Stimulated activated CD8-positive, alpha-beta memory T cell treated with anti-CD3 and anti-CD28 coated beads, Interleukin-7, amount 100 ng/mL, for 4 hours (primary cell): ENCODE data around the gene CPA3.

ENCODE experiments used
- DNase-seq, 2 donors: peaks; one replicate each; pipeline ENCODE4 v3.0.0-alpha.2; 2020; ENCODE audit warnings: low read depth in 2 of 2

Gene CPA3

GRCh38 chr3:148916132-148916531, 51.0 kb downstream of the CPA3 start:
- no peak for DNase-seq

GRCh38 chr3:148922467-148922866, 57.4 kb downstream of the CPA3 start:
- no peak for DNase-seq

GRCh38 chr3:148923592-148923991, 58.5 kb downstream of the CPA3 start:
- no peak for DNase-seq

GRCh38 chr3:148924562-148924961, 59.5 kb downstream of the CPA3 start:
- no peak for DNase-seq

- no peak for DNase-seq
Measured at GRCh38 chr3:148925845-148926244, 60.7 kb downstream of the CPA3 start.

- no peak for DNase-seq
Measured at GRCh38 chr3:148930752-148931151, 65.7 kb downstream of the CPA3 start.

- no peak for DNase-seq
Measured at GRCh38 chr3:148931574-148931973, 66.5 kb downstream of the CPA3 start.

- no peak for DNase-seq
Measured at GRCh38 chr3:148932972-148933371, 67.9 kb downstream of the CPA3 start.

- no peak for DNase-seq
Measured at GRCh38 chr3:148937467-148938255, 72.6 kb downstream of the CPA3 start.

- no peak for DNase-seq
Measured at GRCh38 chr3:148938306-148938705, 73.2 kb downstream of the CPA3 start.

GRCh38 chr3:148938936-148939335, 73.8 kb downstream of the CPA3 start:
- DNase-seq: no peak

GRCh38 chr3:148940983-148941382, 75.9 kb downstream of the CPA3 start:
- no peak for DNase-seq

- no peak for DNase-seq
Measured at GRCh38 chr3:148943506-148944205, 78.6 kb downstream of the CPA3 start.

- DNase-seq: no peak
Measured at GRCh38 chr3:148945116-148945515, 80.0 kb downstream of the CPA3 start.
